ENCODE results near the gene SMG9. TPM values are rescaled to one million over a fixed set of nuclear protein-coding genes. Genes with fewer than 3 reads are reported as not detected.
"Not testable (repeated sequence)": the region's sequence is repeated elsewhere in the genome, so short reads cannot be mapped to it uniquely, and the experiment has no call there.

Gene SMG9
- total RNA-seq, 2 experiments from 2014 or later, result 103 to 111 TPM

GRCh38 chr19:43765109-43765876, 10.5 kb upstream of the SMG9 start:
- peaks cover 55% of the 10 kb centered on the region for H3K36me3 Mint-ChIP-seq (ENCODE audit: low read depth)
- H3K27me3 Mint-ChIP-seq (ENCODE audit: low read depth), result no peaks in the 10 kb centered on the region
- peaks cover 80% of the 10 kb centered on the region for H3K4me1 Mint-ChIP-seq (ENCODE audit: low read depth)
- no peaks in the 10 kb centered on the region for H3K9me3 Mint-ChIP-seq
- peak overlapping the region; percentile 100 for H3K27ac Mint-ChIP-seq
- intact Hi-C loops (cut with micrococcal nuclease), result loop anchor here (1.0 to 5.0 kb wide), 8 partner anchors 11 to 987 kb away; partner anchors contain the start of genes SMG9 and ZNF575
- CTCF ChIA-PET, result interaction anchor here (0.6 to 9.7 kb wide), 13 partner anchors 10 to 1001 kb away, joined by 3 to 113 read pairs (median 5); partner anchors contain the start of genes KCNN4 and SMG9
- peak; percentile 95 for DNase-seq
- H3K4me3 Mint-ChIP-seq, result peak overlapping the region; percentile 53

- H3K9me3 Mint-ChIP-seq; DNase-seq; H3K27me3 Mint-ChIP-seq (ENCODE audit: low read depth): not testable (repeated sequence)
- intact Hi-C loops (cut with micrococcal nuclease), result loop anchor here (1.0 to 5.0 kb wide), 8 partner anchors 10 to 988 kb away; partner anchors contain the start of genes SMG9 and ZNF575
- Mint-ChIP-seq H3K4me3 (peak overlapping the region; percentile 39), H3K4me1 (ENCODE audit: low read depth) (peaks cover 77% of the 10 kb centered on the region), H3K36me3 (ENCODE audit: low read depth) (peaks cover 50% of the 10 kb centered on the region), H3K27ac (peak overlapping the region; percentile 100)
- CTCF ChIA-PET, result interaction anchor here (0.6 to 9.7 kb wide), 8 partner anchors 12 to 240 kb away, joined by 3 to 113 read pairs (median 8); partner anchors contain the start of genes KCNN4 and SMG9
Measured at GRCh38 chr19:43764684-43765083, 9.9 kb upstream of the SMG9 start.

- Mint-ChIP-seq H3K36me3 (ENCODE audit: low read depth) (peaks cover 38% of the 10 kb centered on the region), H3K9me3 (no peaks in the 10 kb centered on the region), H3K27ac (peak overlapping the region; percentile 87), H3K27me3 (ENCODE audit: low read depth) (no peaks in the 10 kb centered on the region), H3K4me3 (peak overlapping the region; percentile 33), H3K4me1 (ENCODE audit: low read depth) (peaks cover 75% of the 10 kb centered on the region)
- DNase-seq, result peak; percentile 42
- intact Hi-C loops (cut with micrococcal nuclease), result no loop called here
- CTCF ChIA-PET, result interaction anchor here (0.6 to 9.7 kb wide), 5 partner anchors 9 to 130 kb away, joined by 3 to 113 read pairs (median 6); partner anchors contain the start of genes KCNN4 and SMG9
Measured at GRCh38 chr19:43763473-43763939, 8.7 kb upstream of the SMG9 start.

- DNase-seq, result no peak
- peaks cover 34% of the 10 kb centered on the region for H3K36me3 Mint-ChIP-seq (ENCODE audit: low read depth)
- H3K4me1 Mint-ChIP-seq (ENCODE audit: low read depth), result peaks cover 74% of the 10 kb centered on the region
- no peaks in the 10 kb centered on the region for H3K9me3 Mint-ChIP-seq
- CTCF ChIA-PET, result interaction anchor here (0.6 to 9.7 kb wide), 7 partner anchors 9 to 168 kb away, joined by 3 to 113 read pairs (median 6); partner anchors contain the start of genes KCNN4 and SMG9
- H3K27ac Mint-ChIP-seq, result peak overlapping the region; percentile 87
- intact Hi-C loops (cut with micrococcal nuclease), result no loop called here
- no peak overlapping the region for H3K4me3 Mint-ChIP-seq
- no peaks in the 10 kb centered on the region for H3K27me3 Mint-ChIP-seq (ENCODE audit: low read depth)
Measured at GRCh38 chr19:43762814-43763213, 8.1 kb upstream of the SMG9 start.

GRCh38 chr19:43760941-43761340, 6.2 kb upstream of the SMG9 start:
- Mint-ChIP-seq H3K4me3 (no peak overlapping the region), H3K36me3 (ENCODE audit: low read depth) (peaks cover 36% of the 10 kb centered on the region), H3K4me1 (ENCODE audit: low read depth) (peaks cover 74% of the 10 kb centered on the region), H3K27me3 (ENCODE audit: low read depth) (no peaks in the 10 kb centered on the region), H3K9me3 (no peaks in the 10 kb centered on the region), H3K27ac (no peak overlapping the region)
- intact Hi-C loops (cut with micrococcal nuclease), result no loop called here
- CTCF ChIA-PET, result interaction anchor here (2.0 to 9.7 kb wide), 2 partner anchors 9 to 17 kb away, joined by 6 to 113 read pairs; partner anchors contain the start of gene KCNN4
- no peak for DNase-seq

- H3K9me3 Mint-ChIP-seq, result no peaks in the 10 kb centered on the region
- intact Hi-C loops (cut with micrococcal nuclease), result no loop called here
- CTCF ChIA-PET, result no interaction called here
- no peaks in the 10 kb centered on the region for H3K27me3 Mint-ChIP-seq (ENCODE audit: low read depth)
- H3K4me1 Mint-ChIP-seq (ENCODE audit: low read depth), result peaks cover 61% of the 10 kb centered on the region
- peaks cover 35% of the 10 kb centered on the region for H3K36me3 Mint-ChIP-seq (ENCODE audit: low read depth)
- H3K4me3 Mint-ChIP-seq, result no peak overlapping the region
- peak overlapping the region; percentile 61 for H3K27ac Mint-ChIP-seq
- DNase-seq, result no peak
Measured at GRCh38 chr19:43759515-43759914, 4.8 kb upstream of the SMG9 start.

GRCh38 chr19:43755256-43755801, 567 bp upstream of the SMG9 start:
- CTCF ChIA-PET, result interaction anchor here (0.7 to 4.8 kb wide), 5 partner anchors 8 to 29 kb away, joined by 3 to 48 read pairs (median 5); no protein-coding TSS in a partner anchor
- intact Hi-C loops (cut with micrococcal nuclease), result loop anchor here (2.0 kb wide), 2 partner anchors 231 to 993 kb away; partner anchors contain the start of gene BCL3
- peak; percentile 92 for DNase-seq
- H3K4me3 Mint-ChIP-seq, result peak overlapping the region; percentile 99
- peaks cover 45% of the 10 kb centered on the region for H3K36me3 Mint-ChIP-seq (ENCODE audit: low read depth)
- H3K4me1 Mint-ChIP-seq (ENCODE audit: low read depth), result peaks cover 60% of the 10 kb centered on the region
- H3K27ac Mint-ChIP-seq, result peak overlapping the region; percentile 100
- no peaks in the 10 kb centered on the region for H3K27me3 Mint-ChIP-seq (ENCODE audit: low read depth)
- H3K9me3 Mint-ChIP-seq, result no peaks in the 10 kb centered on the region

GRCh38 chr19:43754253-43754502, 584 bp downstream of the SMG9 start:
- Mint-ChIP-seq H3K36me3 (ENCODE audit: low read depth) (peaks cover 50% of the 10 kb centered on the region), H3K27me3 (ENCODE audit: low read depth) (no peaks in the 10 kb centered on the region), H3K4me1 (ENCODE audit: low read depth) (peaks cover 60% of the 10 kb centered on the region), H3K4me3 (peak overlapping the region; percentile 99), H3K27ac (peak overlapping the region; percentile 100), H3K9me3 (no peaks in the 10 kb centered on the region)
- intact Hi-C loops (cut with micrococcal nuclease), result loop anchor here (1.0 to 2.0 kb wide), 10 partner anchors 11 to 995 kb away; partner anchors contain the start of genes BCL3, IRGQ, ZNF428 and ZNF576
- peak; percentile 97 for DNase-seq
- CTCF ChIA-PET, result interaction anchor here (0.5 to 4.8 kb wide), 5 partner anchors 9 to 1144 kb away, joined by 3 to 48 read pairs (median 3); no protein-coding TSS in a partner anchor

- no peak for DNase-seq
- CTCF ChIA-PET, result interaction anchor here (0.5 to 4.8 kb wide), 8 partner anchors 8 to 81 kb away, joined by 3 to 48 read pairs (median 6); partner anchors contain the start of gene KCNN4
- Mint-ChIP-seq H3K9me3 (no peaks in the 10 kb centered on the region), H3K36me3 (ENCODE audit: low read depth) (peaks cover 55% of the 10 kb centered on the region), H3K4me1 (ENCODE audit: low read depth) (peaks cover 58% of the 10 kb centered on the region), H3K27ac (peak overlapping the region; percentile 100), H3K27me3 (ENCODE audit: low read depth) (no peaks in the 10 kb centered on the region), H3K4me3 (peak overlapping the region; percentile 99)
- intact Hi-C loops (cut with micrococcal nuclease), result no loop called here
Measured at GRCh38 chr19:43752287-43752875, 2.4 kb downstream of the SMG9 start.

- CTCF ChIA-PET, result interaction anchor here (1.3 to 4.8 kb wide), 4 partner anchors 10 to 34 kb away, joined by 6 to 48 read pairs (median 12); no protein-coding TSS in a partner anchor
- Mint-ChIP-seq H3K4me3 (no peak overlapping the region), H3K27ac (peak overlapping the region; percentile 100), H3K9me3 (no peaks in the 10 kb centered on the region), H3K27me3 (ENCODE audit: low read depth) (no peaks in the 10 kb centered on the region), H3K36me3 (ENCODE audit: low read depth) (peaks cover 52% of the 10 kb centered on the region), H3K4me1 (ENCODE audit: low read depth) (peaks cover 52% of the 10 kb centered on the region)
- DNase-seq, result no peak
- intact Hi-C loops (cut with micrococcal nuclease), result no loop called here
Measured at GRCh38 chr19:43751466-43752220, 3.1 kb downstream of the SMG9 start.

GRCh38 chr19:43749898-43750297, 4.9 kb downstream of the SMG9 start:
- no peak for DNase-seq
- H3K4me1 Mint-ChIP-seq (ENCODE audit: low read depth), result peaks cover 52% of the 10 kb centered on the region
- peak overlapping the region; percentile 57 for H3K27ac Mint-ChIP-seq
- CTCF ChIA-PET, result interaction anchor here (0.5 to 1.5 kb wide), 9 partner anchors 15 to 462 kb away, joined by 3 to 8 read pairs (median 4); partner anchors contain the start of gene ZNF227
- no peaks in the 10 kb centered on the region for H3K9me3 Mint-ChIP-seq
- H3K27me3 Mint-ChIP-seq (ENCODE audit: low read depth), result no peaks in the 10 kb centered on the region
- no peak overlapping the region for H3K4me3 Mint-ChIP-seq
- peaks cover 50% of the 10 kb centered on the region for H3K36me3 Mint-ChIP-seq (ENCODE audit: low read depth)
- intact Hi-C loops (cut with micrococcal nuclease), result no loop called here
